Kidney (tissue), 14 donors: Measurements from ENCODE around the gene SOHLH2. TPM values are rescaled to one million over a fixed set of nuclear protein-coding genes. Genes with fewer than 3 reads are reported as not detected.

Experiments used
- DNase-seq, 5 donors: peaks; one replicate each; pipeline ENCODE4 v3.0.0-alpha.2; 2013 to 2020
- FAIRE-seq: peaks from 2 replicates; lab custom pipeline; 2012; peaks lifted over from hg19 to GRCh38; lab: Jason Lieb, UNC
- H3K27ac ChIP-seq, 2 donors: one replicate each; pipeline ENCODE4 v1.7.0; 2013; ENCODE audit warnings: low read depth in 2 of 2, low read length in 2 of 2, inconsistent platforms in 1 of 2
- H3K27me3 ChIP-seq: one replicate; pipeline ENCODE4 v1.7.1; 2013; ENCODE audit warnings: low read length, inconsistent platforms; ENCODE audit not compliant: control insufficient read depth, insufficient read depth
- H3K36me3 ChIP-seq, 3 donors: one replicate each; pipeline versions ENCODE4 v1.7.0 to v1.7.1; 2013; ENCODE audit warnings: low read length in 3 of 3, control low read depth in 1 of 3, inconsistent platforms in 1 of 3; ENCODE audit not compliant: insufficient read depth in 3 of 3, control insufficient read depth in 2 of 3
- H3K4me1 ChIP-seq, 3 donors: one replicate each; pipeline versions ENCODE4 v1.7.0 to v1.7.1; 2013; ENCODE audit warnings: low read length in 3 of 3, inconsistent platforms in 1 of 3, low read depth in 1 of 3; ENCODE audit not compliant: control insufficient read depth in 2 of 3, insufficient read depth in 2 of 3
- H3K4me3 ChIP-seq, 3 donors: one replicate each; pipeline versions ENCODE4 v1.7.0 to v1.8.1; 2013; ENCODE audit warnings: low read length in 3 of 3, control low read depth in 1 of 3, inconsistent platforms in 1 of 3
- H3K9ac ChIP-seq, 3 donors: one replicate each; pipeline versions ENCODE4 v1.7.0 to v1.7.1; 2013; ENCODE audit warnings: low read length in 3 of 3, control low read depth in 1 of 3, inconsistent platforms in 1 of 3
- H3K9me3 ChIP-seq, 3 donors: one replicate each; pipeline versions ENCODE4 v1.7.0 to v1.7.1; 2013; ENCODE audit warnings: low read length in 3 of 3, control low read depth in 1 of 3, inconsistent platforms in 1 of 3; ENCODE audit not compliant: control insufficient read depth in 2 of 3, insufficient read depth in 1 of 3
- intact Hi-C: fragments of 100-400 bp; cut with DNase I; formaldehyde crosslinking; loops from one replicate; pipeline ENCODE4 v1.11.1; 2022
- polyA plus RNA-seq: library from polyadenylated mRNA; stranded (reverse); fragments of 350-450 nt; fragmentation: Illumina TruSeq; extraction: RNeasy Lipid Tissue Mini Kit (QIAGEN cat#74804); gene quantifications from one replicate; pipeline ENCODE4 v1.2.3, GENCODE V29; 2014; ENCODE audit warnings: low read depth, low replicate concordance; ENCODE audit not compliant: insufficient read depth
- total RNA-seq: library from RNA; stranded (reverse); fragmentation: NEBNext Ultra II Directional; extraction: Animal tissue kit (Norgen Biotek cat#: 25700); gene quantifications from one replicate; pipeline ENCODE4 v1.2.1, GENCODE V29; 2021
- TF ChIP-seq, protein P1 (sequence below): IDR thresholded peaks from 3 replicates; pipeline ENCODE4 v1.5.1; 2012; ENCODE audit warnings: mild to moderate bottlenecking, moderate library complexity, borderline replicate concordance; ENCODE audit not compliant: insufficient read depth; ENCODE audit errors: extremely low read depth
- donor health status: control.
- donor health status: control.
- donor health status: control.
- donor health status: control.
- donor health status: control.
- donor health status: DM: yes; HTN: yes; CAD: no.
- donor health status: Normal renal cell carcinoma (clear cell type).

The SOHLH2 gene
- total and polyA plus RNA-seq, 2 donors from 2014 or later, result 0.17 to 0.54 TPM

DNA sequence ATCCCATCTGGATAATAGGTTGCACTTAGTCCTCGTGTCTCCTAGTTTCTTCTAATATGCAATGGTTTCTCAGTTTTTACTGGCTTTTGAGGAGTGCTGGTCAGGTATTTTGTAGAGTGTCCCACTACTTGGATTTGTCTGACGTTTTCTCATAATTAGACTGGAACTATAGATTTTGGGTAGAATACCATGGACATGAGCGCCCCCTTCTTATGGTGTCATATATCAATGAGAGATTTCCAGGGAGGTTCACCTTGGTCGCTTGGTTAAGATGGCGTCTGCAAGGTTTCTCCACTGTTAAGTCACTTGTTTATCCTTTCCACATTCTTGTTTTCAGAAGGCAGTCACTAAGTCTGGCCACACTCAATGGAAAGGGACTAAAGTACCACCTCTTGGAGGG lies 6.7 kb downstream of the SOHLH2 start:
- H3K9ac ChIP-seq, result no peak overlapping the region
- no peaks in the 10 kb centered on the region for H3K27me3 ChIP-seq
- no peaks in the 10 kb centered on the region for H3K36me3 ChIP-seq
- H3K9me3 ChIP-seq, result no peaks in the 10 kb centered on the region
- no peak overlapping the region for H3K27ac ChIP-seq
- intact Hi-C loops, result no loop called here
- no peaks in the 10 kb centered on the region for H3K4me1 ChIP-seq
- H3K4me3 ChIP-seq, result no peak overlapping the region
- no peak for FAIRE-seq
- DNase-seq, result no peak
- TF ChIP-seq, protein P1, sequence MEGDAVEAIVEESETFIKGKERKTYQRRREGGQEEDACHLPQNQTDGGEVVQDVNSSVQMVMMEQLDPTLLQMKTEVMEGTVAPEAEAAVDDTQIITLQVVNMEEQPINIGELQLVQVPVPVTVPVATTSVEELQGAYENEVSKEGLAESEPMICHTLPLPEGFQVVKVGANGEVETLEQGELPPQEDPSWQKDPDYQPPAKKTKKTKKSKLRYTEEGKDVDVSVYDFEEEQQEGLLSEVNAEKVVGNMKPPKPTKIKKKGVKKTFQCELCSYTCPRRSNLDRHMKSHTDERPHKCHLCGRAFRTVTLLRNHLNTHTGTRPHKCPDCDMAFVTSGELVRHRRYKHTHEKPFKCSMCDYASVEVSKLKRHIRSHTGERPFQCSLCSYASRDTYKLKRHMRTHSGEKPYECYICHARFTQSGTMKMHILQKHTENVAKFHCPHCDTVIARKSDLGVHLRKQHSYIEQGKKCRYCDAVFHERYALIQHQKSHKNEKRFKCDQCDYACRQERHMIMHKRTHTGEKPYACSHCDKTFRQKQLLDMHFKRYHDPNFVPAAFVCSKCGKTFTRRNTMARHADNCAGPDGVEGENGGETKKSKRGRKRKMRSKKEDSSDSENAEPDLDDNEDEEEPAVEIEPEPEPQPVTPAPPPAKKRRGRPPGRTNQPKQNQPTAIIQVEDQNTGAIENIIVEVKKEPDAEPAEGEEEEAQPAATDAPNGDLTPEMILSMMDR, result no peak

DNA sequence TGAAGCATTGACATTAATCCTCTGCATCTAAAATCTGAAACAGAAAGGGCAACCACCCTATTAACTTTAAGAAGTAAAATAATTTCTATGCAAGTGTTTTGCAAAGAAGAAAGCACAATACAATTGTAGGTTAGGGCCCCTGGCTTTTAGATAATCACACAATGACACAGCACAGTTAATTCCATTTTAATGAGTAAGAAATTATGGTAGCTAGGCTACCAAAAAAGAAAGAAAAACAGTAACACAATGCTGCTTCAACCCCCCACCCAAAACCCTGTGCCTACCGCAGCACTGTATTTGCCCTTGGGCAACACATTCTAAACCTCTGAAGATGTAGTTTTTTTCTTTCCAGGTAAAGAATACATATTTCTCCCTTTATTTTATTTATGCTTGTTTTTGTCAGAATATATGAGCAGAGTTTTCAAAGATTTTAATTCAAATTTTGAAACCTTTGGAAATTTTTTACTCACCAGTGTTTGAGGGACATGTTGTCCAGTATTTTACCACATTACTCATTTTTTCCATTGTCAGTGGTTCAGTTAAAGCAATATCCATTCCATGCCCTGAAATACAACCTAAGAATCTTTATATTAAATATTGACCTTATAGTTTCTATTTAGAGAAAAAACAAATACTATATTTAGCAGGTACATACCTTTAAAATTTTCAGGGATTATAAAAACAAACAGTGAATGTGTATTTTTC lies 21.1 kb downstream of the SOHLH2 start:
- FAIRE-seq, result no peak
- H3K9ac ChIP-seq, result no peak overlapping the region

DNA sequence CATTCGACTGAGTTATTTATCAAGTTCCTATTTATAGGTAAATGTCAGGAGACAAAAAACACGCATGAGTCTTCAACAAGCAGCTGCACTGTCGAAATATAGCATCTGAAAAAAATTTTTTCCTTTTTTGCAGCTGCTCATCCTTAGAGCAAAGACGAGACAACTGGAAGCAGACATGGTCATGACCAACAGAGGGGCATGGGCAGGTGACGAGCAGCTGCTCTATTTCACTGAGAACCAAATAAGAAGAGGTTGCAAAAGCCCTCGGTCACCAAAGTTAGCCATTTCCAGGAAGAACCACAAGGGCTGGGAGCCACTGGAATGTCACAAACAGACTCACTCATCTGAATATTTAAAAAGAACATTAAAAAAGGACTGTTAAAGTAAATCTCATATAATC lies 22.2 kb downstream of the SOHLH2 start:
- Histone ChIP-seq H3K4me3 (no peak overlapping the region), H3K27ac (no peak overlapping the region), H3K9me3 (no peaks in the 10 kb centered on the region), H3K9ac (no peak overlapping the region), H3K27me3 (no peaks in the 10 kb centered on the region), H3K4me1 (no peaks in the 10 kb centered on the region), H3K36me3 (no peaks in the 10 kb centered on the region)
- no peak for FAIRE-seq
- intact Hi-C loops, result no loop called here
- DNase-seq, result no peak
- TF ChIP-seq, protein P1, result no peak

More for the DNA sequence above, 21.1 kb downstream of the SOHLH2 start:
- intact Hi-C loops, result no loop called here
- no peaks in the 10 kb centered on the region for H3K4me1 ChIP-seq
- DNase-seq, result peak in 1 of 5 donors; percentile 13
- H3K36me3 ChIP-seq, result no peaks in the 10 kb centered on the region
- TF ChIP-seq, protein P1, result no peak
- H3K27ac ChIP-seq, result no peak overlapping the region
- no peak overlapping the region for H3K4me3 ChIP-seq
- H3K27me3 ChIP-seq, result no peaks in the 10 kb centered on the region
- no peaks in the 10 kb centered on the region for H3K9me3 ChIP-seq
